ENCODE results near the gene KANSL3. TPM values are rescaled to one million over a fixed set of nuclear protein-coding genes. Genes with fewer than 3 reads are reported as not detected.

KANSL3 gene
- total RNA-seq, 1 donor, result 50.3 TPM

DNA sequence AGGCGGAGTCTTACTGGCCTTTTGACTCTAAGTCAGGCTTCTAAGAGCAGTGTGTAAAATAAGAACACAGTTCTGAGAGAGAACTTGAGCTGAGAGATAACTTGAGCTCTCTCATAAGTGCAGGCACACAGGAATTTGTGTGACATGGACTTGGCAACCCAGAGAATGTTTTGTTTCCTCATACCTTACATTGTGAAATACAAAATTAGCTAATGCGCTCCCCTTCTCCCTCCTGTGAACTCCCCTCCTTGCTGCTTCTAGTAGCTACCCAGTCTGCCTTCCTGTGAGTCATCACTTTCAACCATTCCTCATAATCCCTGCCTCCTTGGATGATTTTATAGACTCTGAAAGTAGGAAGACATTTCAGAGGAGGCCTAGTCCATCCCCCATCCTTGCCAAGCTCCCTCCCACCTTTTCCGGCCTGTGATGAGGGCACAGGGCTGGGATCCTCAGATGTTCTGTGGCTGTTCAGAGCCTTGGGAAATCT, 27.0 kb upstream of the KANSL3 start:
- TF ChIP-seq, protein P1, sequence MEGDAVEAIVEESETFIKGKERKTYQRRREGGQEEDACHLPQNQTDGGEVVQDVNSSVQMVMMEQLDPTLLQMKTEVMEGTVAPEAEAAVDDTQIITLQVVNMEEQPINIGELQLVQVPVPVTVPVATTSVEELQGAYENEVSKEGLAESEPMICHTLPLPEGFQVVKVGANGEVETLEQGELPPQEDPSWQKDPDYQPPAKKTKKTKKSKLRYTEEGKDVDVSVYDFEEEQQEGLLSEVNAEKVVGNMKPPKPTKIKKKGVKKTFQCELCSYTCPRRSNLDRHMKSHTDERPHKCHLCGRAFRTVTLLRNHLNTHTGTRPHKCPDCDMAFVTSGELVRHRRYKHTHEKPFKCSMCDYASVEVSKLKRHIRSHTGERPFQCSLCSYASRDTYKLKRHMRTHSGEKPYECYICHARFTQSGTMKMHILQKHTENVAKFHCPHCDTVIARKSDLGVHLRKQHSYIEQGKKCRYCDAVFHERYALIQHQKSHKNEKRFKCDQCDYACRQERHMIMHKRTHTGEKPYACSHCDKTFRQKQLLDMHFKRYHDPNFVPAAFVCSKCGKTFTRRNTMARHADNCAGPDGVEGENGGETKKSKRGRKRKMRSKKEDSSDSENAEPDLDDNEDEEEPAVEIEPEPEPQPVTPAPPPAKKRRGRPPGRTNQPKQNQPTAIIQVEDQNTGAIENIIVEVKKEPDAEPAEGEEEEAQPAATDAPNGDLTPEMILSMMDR (IDR thresholded peaks at IDR 0.05; ENCODE audit: extremely low read depth, low read depth, low read length), result no peak
- peak overlapping the region; percentile 74 for H3K4me2 ChIP-seq (ENCODE audit: insufficient read depth, low read length)
- H3K4me1 ChIP-seq (ENCODE audit: insufficient read depth, low read length), result peaks cover 16% of the 10 kb centered on the region
- H3K4me3 ChIP-seq (ENCODE audit: insufficient read depth, low read length), result peak overlapping the region; percentile 4
- DNase-seq (ENCODE audit: insufficient read length, low spot score, missing footprints), result peak; percentile 95
- no peaks in the 10 kb centered on the region for H3K36me3 ChIP-seq (ENCODE audit: insufficient read depth, low read length)
- H3K27me3 ChIP-seq (ENCODE audit: insufficient read depth, low read length), result no peaks in the 10 kb centered on the region
- peak overlapping the region; percentile 85 for H3K27ac ChIP-seq (ENCODE audit: low read depth, low read length)
- H2AFZ ChIP-seq (ENCODE audit: low read length), result peak overlapping the region; percentile 78
- H3K79me2 ChIP-seq (ENCODE audit: insufficient read depth, low read length), result no peaks in the 10 kb centered on the region
- H3K9me3 ChIP-seq (ENCODE audit: low read depth, low read length), result no peaks in the 10 kb centered on the region
- no peaks in the 10 kb centered on the region for H4K20me1 ChIP-seq (ENCODE audit: insufficient read depth, low read length)

DNA sequence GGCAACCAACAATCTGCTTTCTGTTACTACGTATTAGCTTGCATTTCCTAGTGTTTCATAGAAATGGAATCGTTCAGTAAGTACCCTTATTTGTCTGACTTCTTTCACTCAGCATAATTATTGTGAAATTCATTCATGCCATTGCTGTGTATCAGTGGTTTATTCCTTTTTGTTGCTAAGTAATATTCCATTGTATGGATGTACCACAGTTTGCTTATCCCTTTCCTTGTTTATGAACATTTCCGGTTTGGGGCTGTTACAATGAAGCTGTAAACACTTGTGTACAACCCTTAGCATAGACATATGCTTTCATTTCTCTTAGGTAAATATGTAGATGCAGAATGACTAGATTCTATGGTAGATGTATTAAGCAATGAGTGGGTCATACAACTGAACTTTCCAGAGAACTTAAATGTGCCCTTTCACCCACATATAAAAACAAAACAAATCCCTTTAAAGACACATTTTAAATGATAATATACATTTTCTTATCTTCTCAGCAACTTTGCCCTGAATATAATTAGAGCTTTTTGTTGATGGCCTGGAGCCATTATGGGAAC, 26.3 kb upstream of the KANSL3 start:
- H3K4me2 ChIP-seq (ENCODE audit: insufficient read depth, low read length), result peak overlapping the region; percentile 74
- H3K9me3 ChIP-seq (ENCODE audit: low read depth, low read length), result no peaks in the 10 kb centered on the region
- no peaks in the 10 kb centered on the region for H3K79me2 ChIP-seq (ENCODE audit: insufficient read depth, low read length)
- H3K27ac ChIP-seq (ENCODE audit: low read depth, low read length), result peak overlapping the region; percentile 85
- H3K27me3 ChIP-seq (ENCODE audit: insufficient read depth, low read length), result no peaks in the 10 kb centered on the region
- H3K4me3 ChIP-seq (ENCODE audit: insufficient read depth, low read length), result peak overlapping the region; percentile 4
- no peaks in the 10 kb centered on the region for H4K20me1 ChIP-seq (ENCODE audit: insufficient read depth, low read length)
- H3K4me1 ChIP-seq (ENCODE audit: insufficient read depth, low read length), result peaks cover 16% of the 10 kb centered on the region
- no peak for DNase-seq (ENCODE audit: insufficient read length, low spot score, missing footprints)
- no peaks in the 10 kb centered on the region for H3K36me3 ChIP-seq (ENCODE audit: insufficient read depth, low read length)
- H2AFZ ChIP-seq (ENCODE audit: low read length), result peak overlapping the region; percentile 78
- TF ChIP-seq, protein P1 (IDR thresholded peaks at IDR 0.05; ENCODE audit: extremely low read depth, low read depth, low read length), result no peak

DNA sequence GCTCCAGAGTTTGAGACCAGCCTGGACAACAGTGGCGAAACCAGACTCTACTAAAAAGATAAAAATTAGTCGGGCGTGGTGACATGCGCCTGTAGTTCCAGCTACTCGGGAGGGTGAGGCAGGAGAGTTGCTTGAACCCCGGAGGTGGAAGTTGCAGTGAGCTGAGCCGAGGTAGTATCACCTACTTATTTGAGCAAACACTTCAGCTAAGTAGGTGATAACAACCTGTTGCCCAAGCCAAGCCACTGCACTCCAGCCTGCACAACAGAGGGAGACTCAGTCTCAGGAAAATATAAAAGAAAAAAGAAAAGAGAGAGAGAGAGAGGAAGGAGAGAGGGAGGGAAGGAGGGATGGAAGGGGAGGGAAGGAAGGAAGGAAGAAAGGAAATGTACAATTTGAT, 25.7 kb upstream of the KANSL3 start:
- no peak overlapping the region for H2AFZ ChIP-seq (ENCODE audit: low read length)
- no peaks in the 10 kb centered on the region for H4K20me1 ChIP-seq (ENCODE audit: insufficient read depth, low read length)
- no peak overlapping the region for H3K4me3 ChIP-seq (ENCODE audit: insufficient read depth, low read length)
- no peak for DNase-seq (ENCODE audit: insufficient read length, low spot score, missing footprints)
- H3K4me1 ChIP-seq (ENCODE audit: insufficient read depth, low read length), result peaks cover 16% of the 10 kb centered on the region
- H3K4me2 ChIP-seq (ENCODE audit: insufficient read depth, low read length), result no peak overlapping the region
- no peaks in the 10 kb centered on the region for H3K27me3 ChIP-seq (ENCODE audit: insufficient read depth, low read length)
- TF ChIP-seq, protein P1 (IDR thresholded peaks at IDR 0.05; ENCODE audit: extremely low read depth, low read depth, low read length), result no peak
- H3K79me2 ChIP-seq (ENCODE audit: insufficient read depth, low read length), result no peaks in the 10 kb centered on the region
- no peaks in the 10 kb centered on the region for H3K9me3 ChIP-seq (ENCODE audit: low read depth, low read length)
- H3K27ac ChIP-seq (ENCODE audit: low read depth, low read length), result peak overlapping the region; percentile 85
- no peaks in the 10 kb centered on the region for H3K36me3 ChIP-seq (ENCODE audit: insufficient read depth, low read length)

DNA sequence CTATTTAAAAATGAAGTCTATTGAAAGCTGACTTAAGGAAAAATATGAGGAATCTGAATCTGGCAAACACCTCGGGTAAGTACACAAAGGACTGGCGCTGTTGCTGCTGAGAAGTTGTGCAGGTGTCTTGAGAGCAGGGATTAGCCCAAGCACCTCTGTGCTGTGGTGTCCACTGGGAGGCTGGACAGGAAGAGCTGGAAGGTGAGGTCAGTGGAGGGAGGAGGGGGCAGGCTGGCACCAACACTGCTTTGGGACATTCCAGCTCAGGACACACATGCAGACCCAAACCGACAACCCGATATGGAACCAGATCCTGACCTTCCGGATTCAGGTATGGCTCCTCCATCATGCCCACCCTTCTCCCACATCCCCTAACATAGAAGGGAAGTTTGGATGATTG, 25.1 kb upstream of the KANSL3 start:
- Histone ChIP-seq H4K20me1 (ENCODE audit: insufficient read depth, low read length) (no peaks in the 10 kb centered on the region), H3K9me3 (ENCODE audit: low read depth, low read length) (no peaks in the 10 kb centered on the region), H3K4me3 (ENCODE audit: insufficient read depth, low read length) (no peak overlapping the region), H3K79me2 (ENCODE audit: insufficient read depth, low read length) (no peaks in the 10 kb centered on the region), H3K4me2 (ENCODE audit: insufficient read depth, low read length) (no peak overlapping the region), H3K4me1 (ENCODE audit: insufficient read depth, low read length) (peaks cover 16% of the 10 kb centered on the region), H3K27ac (ENCODE audit: low read depth, low read length) (no peak overlapping the region), H2AFZ (ENCODE audit: low read length) (no peak overlapping the region), H3K36me3 (ENCODE audit: insufficient read depth, low read length) (no peaks in the 10 kb centered on the region), H3K27me3 (ENCODE audit: insufficient read depth, low read length) (no peaks in the 10 kb centered on the region)
- DNase-seq (ENCODE audit: insufficient read length, low spot score, missing footprints), result no peak
- TF ChIP-seq, protein P1 (IDR thresholded peaks at IDR 0.05; ENCODE audit: extremely low read depth, low read depth, low read length), result no peak

Measured in osteoblast (primary cell).